DOHH2 (cell line): Measurements from ENCODE around the gene NDUFV2.
"Not testable (repeated sequence)": the region's sequence is repeated elsewhere in the genome, so short reads cannot be mapped to it uniquely, and the experiment has no call there.

ENCODE experiments used
- H3F3A ChIP-seq: fragments of 200-600 bp; sonication (generic), shearing (Covaris generic); 2 replicates; pipeline ENCODE4 v1.6.0; 2016; ENCODE audit warnings: antibody characterized with exemption, mild to moderate bottlenecking; ENCODE audit not compliant: control insufficient read depth, insufficient read depth
- H3K27ac ChIP-seq: fragments of 200-600 bp; sonication (generic); 2 replicates; pipeline ENCODE4 v1.5.1; 2014; ENCODE audit warnings: low read depth, mild to moderate bottlenecking, low read length, moderate library complexity
- H3K27me3 ChIP-seq: fragments of 200-600 bp; sonication (generic); 2 replicates; pipeline ENCODE4 v1.6.1; 2014; ENCODE audit warnings: mild to moderate bottlenecking, low read length, mixed read lengths; ENCODE audit not compliant: control insufficient read depth
- H3K36me3 ChIP-seq: fragments of 200-600 bp; sonication (generic); 2 replicates; pipeline ENCODE4 v1.6.1; 2014; ENCODE audit warnings: mild to moderate bottlenecking, low read length, moderate library complexity, mixed read lengths; ENCODE audit not compliant: control insufficient read depth
- H3K4me1 ChIP-seq: fragments of 200-600 bp; sonication (generic); 2 replicates; pipeline ENCODE4 v1.6.1; 2014; ENCODE audit warnings: mild to moderate bottlenecking, low read length, mixed read lengths; ENCODE audit not compliant: control insufficient read depth
- H3K4me2 ChIP-seq: fragments of 200-600 bp; sonication (generic); 2 replicates; pipeline ENCODE4 v1.6.0; 2014; ENCODE audit warnings: mild to moderate bottlenecking, low read length, moderate library complexity
- H3K4me3 ChIP-seq: fragments of 200-600 bp; sonication (generic); 2 replicates; pipeline ENCODE4 v1.5.1; 2014; ENCODE audit warnings: mild to moderate bottlenecking, low read length, mixed read lengths
- H3K79me2 ChIP-seq: fragments of 200-600 bp; sonication (generic); 2 replicates; pipeline ENCODE4 v1.6.1; 2014; ENCODE audit warnings: mild to moderate bottlenecking, low read length, mixed read lengths; ENCODE audit not compliant: control insufficient read depth
- H3K9me2 ChIP-seq: fragments of 200-600 bp; sonication (generic); replicated peaks from 2 replicates; pipeline ENCODE4 v1.6.1; 2014; ENCODE audit warnings: mild to moderate bottlenecking, low read length, mixed read lengths; ENCODE audit not compliant: control insufficient read depth
- H3K9me3 ChIP-seq: fragments of 200-600 bp; sonication (generic); 2 replicates; pipeline ENCODE4 v1.6.1; 2014; ENCODE audit warnings: antibody characterized with exemption, low read length, mixed read lengths; ENCODE audit not compliant: control insufficient read depth, insufficient read depth
- H4K20me1 ChIP-seq: fragments of 200-600 bp; sonication (generic); 2 replicates; pipeline ENCODE4 v1.6.0; 2014; ENCODE audit warnings: low read depth, mild to moderate bottlenecking, antibody characterized with exemption, low read length, moderate library complexity; ENCODE audit not compliant: control insufficient read depth, insufficient read depth
- CTCF ChIP-seq: fragments of 200-600 bp; sonication (generic); IDR thresholded peaks from one replicate; pipeline ENCODE4 v1.5.1; 2014; ENCODE audit warnings: antibody characterized with exemption, mild to moderate bottlenecking, low read depth, low read length; ENCODE audit not compliant: poor library complexity, severe bottlenecking
- EZH2phosphoT487 ChIP-seq: fragments of 200-600 bp; sonication (generic); IDR thresholded peaks from 2 replicates; pipeline ENCODE4 v1.6.1; 2017; ENCODE audit warnings: borderline replicate concordance, mild to moderate bottlenecking, antibody characterized with exemption, low read length, moderate library complexity, mixed read lengths

NDUFV2 gene

GRCh38 chr18:9157806-9158205 lies 55.3 kb downstream of the NDUFV2 start:
- Histone ChIP-seq H3K9me2 (no peaks in the 10 kb centered on the region), H3F3A (no peaks in the 10 kb centered on the region), H3K79me2 (peaks cover 77% of the 10 kb centered on the region), H3K27me3 (no peaks in the 10 kb centered on the region), H3K27ac (no peak overlapping the region), H3K4me1 (no peaks in the 10 kb centered on the region), H4K20me1 (no peaks in the 10 kb centered on the region), H3K36me3 (no peaks in the 10 kb centered on the region), H3K4me3 (no peak overlapping the region), H3K4me2 (no peak overlapping the region), H3K9me3 (no peaks in the 10 kb centered on the region; the same call in 1 of the 2 replicates)
- TF ChIP-seq CTCF: no peak
- no peak for TF ChIP-seq EZH2phosphoT487

DNA sequence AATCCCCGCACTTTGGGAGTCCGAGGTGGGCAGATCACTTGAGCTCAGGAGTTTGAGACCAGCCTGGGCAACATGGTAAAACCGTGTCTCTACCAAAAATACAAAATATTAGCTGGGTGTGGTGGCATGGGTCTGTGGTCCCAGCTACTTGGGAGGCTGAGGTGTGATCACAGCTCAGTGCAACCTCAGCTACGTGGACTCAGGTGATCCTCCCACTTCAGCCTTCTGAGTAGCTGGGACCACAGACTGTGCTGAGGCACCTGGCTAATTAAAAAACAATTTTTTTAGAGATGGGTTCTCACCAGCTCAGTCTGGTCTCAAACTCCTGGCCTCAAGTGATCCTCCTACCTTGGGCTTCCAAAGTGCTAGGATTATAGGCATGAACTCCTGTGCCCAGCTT lies 57.5 kb downstream of the NDUFV2 start:
- no peak overlapping the region for H3K4me3 ChIP-seq
- H3K4me1 ChIP-seq: no peaks in the 10 kb centered on the region
- no peak for TF ChIP-seq CTCF
- no peak for TF ChIP-seq EZH2phosphoT487
- peaks cover 77% of the 10 kb centered on the region for H3K79me2 ChIP-seq
- no peak overlapping the region for H3K27ac ChIP-seq
- no peaks in the 10 kb centered on the region for H3K27me3 ChIP-seq
- no peaks in the 10 kb centered on the region for H3K36me3 ChIP-seq
- no peaks in the 10 kb centered on the region for H3K9me2 ChIP-seq
- H3K4me2 ChIP-seq: no peak overlapping the region
- H4K20me1 ChIP-seq: no peaks in the 10 kb centered on the region
- no peaks in the 10 kb centered on the region for H3F3A ChIP-seq
- H3K9me3 ChIP-seq: peaks cover 11% of the 10 kb centered on the region; the same call in 1 of the 2 replicates

- H3K4me2 ChIP-seq, H4K20me1 ChIP-seq, H3K27me3 ChIP-seq, H3K36me3 ChIP-seq, H3K4me1 ChIP-seq, H3K27ac ChIP-seq, H3K9me2 ChIP-seq, H3K4me3 ChIP-seq, H3F3A ChIP-seq: not testable (repeated sequence)
- Histone ChIP-seq H3K9me3 (peaks cover 14% of the 10 kb centered on the region; the same call in 1 of the 2 replicates), H3K79me2 (peaks cover 59% of the 10 kb centered on the region)
Measured at GRCh38 chr18:9162663-9163062, 60.2 kb downstream of the NDUFV2 start.

- H3K79me2 ChIP-seq: peaks cover 46% of the 10 kb centered on the region
- H3K4me2 ChIP-seq, H3K9me2 ChIP-seq, H3K4me1 ChIP-seq, H3K27me3 ChIP-seq, H4K20me1 ChIP-seq, H3K36me3 ChIP-seq, H3K27ac ChIP-seq, H3K4me3 ChIP-seq, H3F3A ChIP-seq: not testable (repeated sequence)
- H3K9me3 ChIP-seq: peaks cover 14% of the 10 kb centered on the region; the same call in 1 of the 2 replicates
Measured at GRCh38 chr18:9164149-9164548, 61.6 kb downstream of the NDUFV2 start.

DNA sequence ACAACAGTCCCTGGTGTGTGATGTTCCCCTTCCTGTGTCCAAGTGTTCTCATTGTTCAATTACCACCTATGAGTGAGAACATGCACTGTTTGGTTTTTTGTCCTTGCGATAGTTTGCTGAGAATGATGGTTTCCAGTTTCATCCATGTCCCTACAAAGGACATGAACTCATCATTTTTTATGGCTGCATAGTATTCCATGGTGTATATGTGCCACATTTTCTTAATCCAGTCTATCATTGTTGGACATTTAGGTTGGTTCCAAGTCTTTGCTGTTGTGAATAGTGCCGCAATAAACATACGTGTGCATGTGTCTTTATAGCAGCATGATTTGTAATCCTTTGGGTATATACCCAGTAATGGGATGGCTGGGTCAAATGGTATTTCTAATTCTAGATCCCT lies 63.4 kb downstream of the NDUFV2 start:
- not testable (repeated sequence) for H3K9me2 ChIP-seq, H3K4me2 ChIP-seq, H4K20me1 ChIP-seq, H3K36me3 ChIP-seq, H3K4me3 ChIP-seq, H3K27ac ChIP-seq, H3K4me1 ChIP-seq, H3F3A ChIP-seq, H3K27me3 ChIP-seq
- H3K9me3 ChIP-seq: peaks cover 14% of the 10 kb centered on the region; the same call in 1 of the 2 replicates
- peaks cover 40% of the 10 kb centered on the region for H3K79me2 ChIP-seq

- H3K27me3 ChIP-seq, H3K36me3 ChIP-seq, H3K4me3 ChIP-seq, H3K4me2 ChIP-seq, H4K20me1 ChIP-seq, H3K9me3 ChIP-seq, H3K9me2 ChIP-seq, H3K27ac ChIP-seq, H3K4me1 ChIP-seq, H3F3A ChIP-seq: not testable (repeated sequence)
- peaks cover 39% of the 10 kb centered on the region for H3K79me2 ChIP-seq
Measured at GRCh38 chr18:9169515-9169914, 67.0 kb downstream of the NDUFV2 start.

DNA sequence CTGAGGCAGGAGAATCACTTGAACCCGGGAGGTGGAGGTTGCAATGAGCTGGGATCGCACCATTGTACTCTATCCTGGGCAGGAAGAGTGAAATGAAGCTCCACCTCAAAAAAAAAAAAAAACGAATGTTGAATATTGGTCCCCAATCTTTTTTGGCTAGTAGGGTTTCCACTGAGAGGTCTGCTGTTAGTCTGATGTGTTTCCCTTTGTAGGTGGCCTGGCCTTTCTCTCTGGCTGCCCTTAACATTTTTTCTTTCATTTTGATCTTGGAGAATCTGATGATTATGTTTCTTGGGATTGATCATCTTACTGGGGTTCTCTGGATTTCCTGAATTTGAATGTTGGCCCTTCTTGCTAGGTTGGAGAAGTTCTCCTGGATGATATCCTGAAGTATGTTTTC lies 69.4 kb downstream of the NDUFV2 start:
- not testable (repeated sequence) for H3K27me3 ChIP-seq, H3K9me2 ChIP-seq, H3K4me3 ChIP-seq, H3F3A ChIP-seq, H3K4me2 ChIP-seq, H3K27ac ChIP-seq, H3K9me3 ChIP-seq, H3K36me3 ChIP-seq, H4K20me1 ChIP-seq, H3K4me1 ChIP-seq
- peaks cover 49% of the 10 kb centered on the region for H3K79me2 ChIP-seq
